ENCODE results near the gene PSMD8.
A peak's percentile ranks its signal among the peaks of the same experiment; 100 is the strongest.

The PSMD8 gene

GRCh38 chr19:38433268-38433733 lies 58.9 kb downstream of the PSMD8 start, which contains the start of gene RYR1:
TSS of gene RYR1 (plus strand) at chr19:38433691. CDS start at chr19:38433830, 139 bp downstream.
- no peak within 1 kb of the TSS for H3K9ac ChIP-seq (ENCODE audit: low read length)

More at GRCh38 chr19:38433268-38433733, 58.9 kb downstream of the PSMD8 start, which contains the start of gene RYR1:
- Histone ChIP-seq H3F3A (ENCODE audit: insufficient read depth, low read length) (no peaks in the 10 kb centered on the region), H3K27me3 (ENCODE audit: insufficient read depth, low read length) (no peaks in the 10 kb centered on the region; the same call in 1 of the 2 replicates), H3K4me1 (ENCODE audit: insufficient read depth, low read length, severe bottlenecking) (peaks cover 12% of the 10 kb centered on the region), H3K4me2 (ENCODE audit: low read length) (peak within 1 kb of the TSS; percentile 13; the same call in 1 of the 2 replicates), H2AFZ (ENCODE audit: low read length) (no peak within 1 kb of the TSS), H3K9me2 (ENCODE audit: low read depth, low read length) (no peaks in the 10 kb centered on the region), H3K36me3 (ENCODE audit: insufficient read depth, low read length) (no peaks in the 10 kb centered on the region), H3K4me3 (ENCODE audit: low read depth, low read length, poor library complexity, severe bottlenecking) (no peak within 1 kb of the TSS), H3K9me3 (ENCODE audit: low read length) (no peaks in the 10 kb centered on the region), H4K20me1 (ENCODE audit: insufficient read depth, low read length) (no peaks in the 10 kb centered on the region), H3K79me2 (ENCODE audit: insufficient read depth, low read length) (no peaks in the 10 kb centered on the region), H3K27ac (ENCODE audit: low read depth, low read length, poor library complexity, severe bottlenecking) (no peak within 1 kb of the TSS)
- TF ChIP-seq EZH2 (IDR thresholded peaks at IDR 0.05; ENCODE audit: borderline replicate concordance, low read length) (no peak), CTCF (IDR thresholded peaks at IDR 0.05; ENCODE audit: low read length) (no peak)

Measured in OCI-LY1 (cell line).